A673 (cell line): ENCODE results near the gene GRN. TPM values are rescaled to one million over a fixed set of nuclear protein-coding genes. Genes with fewer than 3 reads are reported as not detected.

Source experiments
- BruUV-seq: library from RNA; stranded (reverse); fragments of 400-500 nt; replicated peaks from 2 replicates; lab custom pipeline; 2021; lab: Mats Ljungman, UMichigan
- CTCF ChIA-PET: fragments of 300-600 bp; sonication (Branson Sonifier 250); formaldehyde crosslinking; loops from one replicate; lab custom pipeline; 2022; ENCODE audit warnings: antibody characterized with exemption; lab: Charles Lee
- POLR2A ChIA-PET: fragments of 300-600 bp; sonication (Branson Sonifier 250); formaldehyde crosslinking; loops from one replicate; lab custom pipeline; 2022; ENCODE audit warnings: antibody characterized with exemption; ENCODE audit not compliant: low non-redundant PET; lab: Charles Lee
- DNase-seq: peaks from one replicate; pipeline ENCODE4 v3.0.0-alpha.2; 2015; ENCODE audit warnings: low spot score
- H3K27ac ChIP-seq: fragments of 200-600 bp; sonication (generic); 2 replicates; pipeline ENCODE4 v1.5.1; 2016; ENCODE audit warnings: mixed run types, low read depth, mild to moderate bottlenecking, mixed read lengths, antibody characterized with exemption, low read length; ENCODE audit not compliant: poor library complexity, severe bottlenecking
- H3K27me3 ChIP-seq: fragments of 200-600 bp; sonication (generic); replicated peaks from 2 replicates; pipeline ENCODE4 v1.6.1; 2017; ENCODE audit warnings: mixed run types, low read depth, mild to moderate bottlenecking, mixed read lengths, antibody characterized with exemption, low read length; ENCODE audit not compliant: insufficient read depth, poor library complexity
- H3K36me3 ChIP-seq: fragments of 200-600 bp; sonication (generic); 2 replicates; pipeline ENCODE4 v1.6.1; 2016; ENCODE audit warnings: mixed run types, mild to moderate bottlenecking, mixed read lengths, antibody characterized with exemption, low read length; ENCODE audit not compliant: insufficient read depth, poor library complexity, severe bottlenecking
- H3K4me1 ChIP-seq: fragments of 200-600 bp; sonication (generic); 2 replicates; pipeline ENCODE4 v1.6.1; 2017; ENCODE audit warnings: mixed run types, mild to moderate bottlenecking, mixed read lengths, antibody characterized with exemption, low read length; ENCODE audit not compliant: insufficient read depth, poor library complexity, severe bottlenecking
- H3K4me3 ChIP-seq: fragments of 200-600 bp; sonication (generic); 2 replicates; pipeline ENCODE4 v1.5.1; 2016; ENCODE audit warnings: low read depth, mixed run types, mild to moderate bottlenecking, mixed read lengths, low read length; ENCODE audit not compliant: poor library complexity, severe bottlenecking
- H3K9me3 ChIP-seq: fragments of 200-600 bp; sonication (generic); 2 replicates; pipeline ENCODE4 v1.6.1; 2016; ENCODE audit warnings: mixed run types, low read depth, mild to moderate bottlenecking, mixed read lengths, antibody characterized with exemption, low read length; ENCODE audit not compliant: poor library complexity, severe bottlenecking
- CTCF ChIP-seq: fragments of 300-800, 200-600 bp; sonication (generic); conservative IDR thresholded peaks from 2 replicates; pipeline ENCODE4 v1.5.1; 2017; ENCODE audit warnings: low read depth, mild to moderate bottlenecking, antibody characterized with exemption, low read length, moderate library complexity, mixed read lengths
- EZH2 ChIP-seq: fragments of 200-600 bp; sonication (generic); IDR thresholded peaks from 2 replicates; pipeline ENCODE4 v1.6.1; 2017; ENCODE audit warnings: borderline replicate concordance, low read depth, mild to moderate bottlenecking, mixed read lengths, antibody characterized with exemption, low read length; ENCODE audit not compliant: poor library complexity, severe bottlenecking
- intact Hi-C: fragments of 100-400 bp; cut with micrococcal nuclease; formaldehyde crosslinking; loops from one replicate; pipeline ENCODE4 v1.10.0; 2022; ENCODE audit not compliant: unreplicated experiment
- total RNA-seq: library from RNA; stranded (reverse); gene quantifications from 2 replicates; pipeline ENCODE4 v1.2.3, GENCODE V29; 2021

GRN gene
- total RNA-seq, 1 experiment from 2014 or later, result 50.4 TPM

GRCh38 chr17:44321246-44322120 is 23.6 kb upstream of the GRN start:
- TF ChIP-seq EZH2 (no peak), CTCF (no peak)
- H3K27ac ChIP-seq, result no peak overlapping the region
- H3K36me3 ChIP-seq, result no peaks in the 10 kb centered on the region
- DNase-seq, result no peak
- H3K27me3 ChIP-seq, result peaks cover under 1% of the 10 kb centered on the region
- no peaks in the 10 kb centered on the region for H3K4me1 ChIP-seq
- no peaks in the 10 kb centered on the region for H3K9me3 ChIP-seq
- POLR2A ChIA-PET, result no interaction called here
- intact Hi-C loops, result no loop called here
- no TSS peak for BruUV-seq
- no peak overlapping the region for H3K4me3 ChIP-seq
- CTCF ChIA-PET, result no interaction called here

DNA sequence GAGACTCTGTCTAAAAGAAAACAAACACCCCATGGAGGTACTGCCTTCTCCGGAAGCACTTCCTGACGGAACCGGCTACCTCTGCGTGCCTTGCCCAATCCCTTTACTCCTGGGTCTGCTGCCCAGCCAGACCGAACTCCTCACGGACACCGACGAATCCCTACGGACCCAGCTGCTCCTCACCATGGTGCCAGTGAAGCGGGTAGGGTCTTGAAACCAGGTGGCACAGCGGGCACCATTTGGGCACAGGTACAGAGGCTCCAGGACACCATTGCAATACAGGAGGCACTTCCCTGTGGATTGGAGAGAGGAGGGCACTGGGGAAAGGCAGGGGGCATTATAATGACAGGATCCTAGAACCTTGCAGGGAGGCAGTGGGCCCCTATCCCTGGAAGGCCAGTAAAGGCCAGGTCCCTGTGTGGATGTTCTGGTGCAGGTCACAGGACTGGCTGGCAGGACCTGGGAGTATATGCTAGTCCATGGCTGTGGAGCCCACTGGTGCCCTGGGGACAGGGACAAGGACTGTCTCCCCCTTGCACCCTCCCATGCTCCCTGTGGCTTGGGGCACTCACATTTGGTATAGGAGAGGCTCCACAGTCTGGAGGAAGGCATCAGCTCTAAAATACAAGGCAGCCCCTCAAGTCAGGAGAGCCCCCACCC is 22.7 kb upstream of the GRN start:
- no TSS peak for BruUV-seq
- intact Hi-C loops, result no loop called here
- TF ChIP-seq CTCF, result no peak
- no peak for TF ChIP-seq EZH2
- ChIA-PET CTCF (no interaction called here), POLR2A (no interaction called here)
- no peaks in the 10 kb centered on the region for H3K36me3 ChIP-seq
- no peaks in the 10 kb centered on the region for H3K27me3 ChIP-seq
- DNase-seq, result no peak
- no peak overlapping the region for H3K27ac ChIP-seq
- H3K4me3 ChIP-seq, result no peak overlapping the region
- H3K9me3 ChIP-seq, result no peaks in the 10 kb centered on the region
- no peaks in the 10 kb centered on the region for H3K4me1 ChIP-seq

- POLR2A ChIA-PET, result no interaction called here
- TF ChIP-seq CTCF, result no peak
- no peak for TF ChIP-seq EZH2
- CTCF ChIA-PET, result no interaction called here
Observed at GRCh38 chr17:44323359-44324091, 21.6 kb upstream of the GRN start.

More at GRCh38 chr17:44323359-44324091, 21.6 kb upstream of the GRN start:
- peak overlapping the region; percentile 75 for H3K27ac ChIP-seq
- H3K4me3 ChIP-seq, result peak overlapping the region; percentile 67
- BruUV-seq, result no TSS peak
- intact Hi-C loops, result no loop called here
- H3K4me1 ChIP-seq, result no peaks in the 10 kb centered on the region
- H3K9me3 ChIP-seq, result no peaks in the 10 kb centered on the region
- DNase-seq, result no peak
- H3K27me3 ChIP-seq, result no peaks in the 10 kb centered on the region
- no peaks in the 10 kb centered on the region for H3K36me3 ChIP-seq
